Mesodermal cell (in vitro differentiated cells): ENCODE results near the gene BPIFA3.

Source experiments
- H3K27ac ChIP-seq: 2 replicates; pipeline ENCODE4 v1.7.0; 2013; ENCODE audit warnings: mild to moderate bottlenecking, low read depth, low read length, moderate library complexity; ENCODE audit not compliant: severe bottlenecking
- H3K36me3 ChIP-seq: 2 replicates; pipeline ENCODE4 v1.7.1; 2013; ENCODE audit warnings: mild to moderate bottlenecking, low read length, moderate library complexity; ENCODE audit not compliant: control insufficient read depth, insufficient read depth
- H3K4me1 ChIP-seq: one replicate; pipeline ENCODE4 v1.7.1; 2013; ENCODE audit warnings: mild to moderate bottlenecking, low read length; ENCODE audit not compliant: insufficient read depth, control insufficient read depth, poor library complexity, severe bottlenecking
- H3K4me3 ChIP-seq: 2 replicates; pipeline ENCODE4 v1.7.0; 2013; ENCODE audit warnings: low read length, control low read depth, mild to moderate bottlenecking; ENCODE audit not compliant: insufficient read depth, poor library complexity, severe bottlenecking; ENCODE audit errors: extremely low read depth
- H3K9me3 ChIP-seq: 2 replicates; pipeline ENCODE4 v1.7.1; 2013; ENCODE audit warnings: mild to moderate bottlenecking, low read length, moderate library complexity; ENCODE audit not compliant: control insufficient read depth
- WGBS, 2 experiments: methylation state at CpG; one replicate each; pipeline ENCODE4 v1.1.5; 2013; ENCODE audit warnings: missing lambda C conversion rate in 2 of 2; ENCODE audit not compliant: insufficient coverage in 2 of 2; 5-methylcytosine and 5-hydroxymethylcytosine counted together

BPIFA3 gene

GRCh38 chr20:33261465-33261864 is 44.3 kb downstream of the BPIFA3 start:
- H3K36me3 ChIP-seq = no peaks in the 10 kb centered on the region
- peaks cover 7% of the 10 kb centered on the region for H3K4me1 ChIP-seq
- 90 to 96% methylated on average over 4 of the region's 4 CpGs for WGBS, 2 experiments
- H3K9me3 ChIP-seq = no peaks in the 10 kb centered on the region
- H3K4me3 ChIP-seq = no peak overlapping the region
- H3K27ac ChIP-seq = no peak overlapping the region

- Histone ChIP-seq H3K4me3 (no peak overlapping the region), H3K9me3 (no peaks in the 10 kb centered on the region), H3K36me3 (no peaks in the 10 kb centered on the region), H3K27ac (no peak overlapping the region), H3K4me1 (peaks cover 7% of the 10 kb centered on the region)
- 21 to 27% methylated on average over 3 to 4 of the region's 5 CpGs for WGBS, 2 experiments
Observed at GRCh38 chr20:33262658-33263065, 45.5 kb downstream of the BPIFA3 start.

GRCh38 chr20:33263784-33264183 is 46.6 kb downstream of the BPIFA3 start:
- no peaks in the 10 kb centered on the region for H3K36me3 ChIP-seq
- no peaks in the 10 kb centered on the region for H3K9me3 ChIP-seq
- H3K4me3 ChIP-seq = no peak overlapping the region
- peaks cover 7% of the 10 kb centered on the region for H3K4me1 ChIP-seq
- 91 to 93% methylated on average over 5 of the region's 5 CpGs for WGBS, 2 experiments
- no peak overlapping the region for H3K27ac ChIP-seq

GRCh38 chr20:33267701-33268100 is 50.5 kb downstream of the BPIFA3 start:
- Histone ChIP-seq H3K4me1 (no peaks in the 10 kb centered on the region), H3K4me3 (no peak overlapping the region), H3K27ac (no peak overlapping the region), H3K9me3 (no peaks in the 10 kb centered on the region), H3K36me3 (no peaks in the 10 kb centered on the region)
- WGBS, 2 experiments = 63% methylated on average over 1 of the region's 3 CpGs; no CpG with 5 or more reads in 1 of the 2 experiments

- Histone ChIP-seq H3K9me3 (no peaks in the 10 kb centered on the region), H3K4me1 (no peaks in the 10 kb centered on the region), H3K27ac (no peak overlapping the region), H3K36me3 (no peaks in the 10 kb centered on the region), H3K4me3 (no peak overlapping the region)
- 93 to 96% methylated on average over 8 of the region's 10 CpGs for WGBS, 2 experiments
Observed at GRCh38 chr20:33272155-33272873, 55.2 kb downstream of the BPIFA3 start.

GRCh38 chr20:33273117-33273851 is 56.1 kb downstream of the BPIFA3 start:
- no peaks in the 10 kb centered on the region for H3K36me3 ChIP-seq
- H3K4me3 ChIP-seq = no peak overlapping the region
- H3K9me3 ChIP-seq = no peaks in the 10 kb centered on the region
- WGBS, 2 experiments = 85 to 88% methylated on average over 8 to 9 of the region's 13 CpGs
- H3K4me1 ChIP-seq = no peaks in the 10 kb centered on the region
- no peak overlapping the region for H3K27ac ChIP-seq

- H3K36me3 ChIP-seq = no peaks in the 10 kb centered on the region
- 80 to 100% methylated on average over 2 to 4 of the region's 8 CpGs for WGBS, 2 experiments
- H3K9me3 ChIP-seq = no peaks in the 10 kb centered on the region
- no peak overlapping the region for H3K27ac ChIP-seq
- no peaks in the 10 kb centered on the region for H3K4me1 ChIP-seq
- no peak overlapping the region for H3K4me3 ChIP-seq
Observed at GRCh38 chr20:33275215-33275614, 58.1 kb downstream of the BPIFA3 start.

- H3K4me1 ChIP-seq = no peaks in the 10 kb centered on the region
- H3K36me3 ChIP-seq = no peaks in the 10 kb centered on the region
- WGBS, 2 experiments = 67 to 74% methylated on average over 2 to 3 of the region's 3 CpGs
- H3K9me3 ChIP-seq = no peaks in the 10 kb centered on the region
- H3K27ac ChIP-seq = no peak overlapping the region
- no peak overlapping the region for H3K4me3 ChIP-seq
Observed at GRCh38 chr20:33275871-33276270, 58.7 kb downstream of the BPIFA3 start.

GRCh38 chr20:33276303-33277113 is 59.4 kb downstream of the BPIFA3 start:
- Histone ChIP-seq H3K4me1 (no peaks in the 10 kb centered on the region), H3K9me3 (no peaks in the 10 kb centered on the region), H3K36me3 (no peaks in the 10 kb centered on the region), H3K4me3 (no peak overlapping the region), H3K27ac (no peak overlapping the region)
- 80 to 82% methylated on average over 9 to 10 of the region's 12 CpGs for WGBS, 2 experiments
